Measurements from ENCODE around the gene MAN1A1. TPM values are rescaled to one million over a fixed set of nuclear protein-coding genes. Genes with fewer than 3 reads are reported as not detected.

Gene MAN1A1
- total RNA-seq, 1 donor from 2014 or later = 43.6 TPM

- no peak for DNase-seq (ENCODE audit: low read depth in 2 of 2)
These were observed 3.1 kb downstream of the MAN1A1 start for GRCh38 chr6:119346450-119346849.

- DNase-seq (ENCODE audit: low read depth in 2 of 2) = no peak
These were observed 4.4 kb downstream of the MAN1A1 start for GRCh38 chr6:119345114-119345513.

- no peak for DNase-seq (ENCODE audit: low read depth in 2 of 2)
These were observed 5.3 kb downstream of the MAN1A1 start for GRCh38 chr6:119344306-119344705.

DNA sequence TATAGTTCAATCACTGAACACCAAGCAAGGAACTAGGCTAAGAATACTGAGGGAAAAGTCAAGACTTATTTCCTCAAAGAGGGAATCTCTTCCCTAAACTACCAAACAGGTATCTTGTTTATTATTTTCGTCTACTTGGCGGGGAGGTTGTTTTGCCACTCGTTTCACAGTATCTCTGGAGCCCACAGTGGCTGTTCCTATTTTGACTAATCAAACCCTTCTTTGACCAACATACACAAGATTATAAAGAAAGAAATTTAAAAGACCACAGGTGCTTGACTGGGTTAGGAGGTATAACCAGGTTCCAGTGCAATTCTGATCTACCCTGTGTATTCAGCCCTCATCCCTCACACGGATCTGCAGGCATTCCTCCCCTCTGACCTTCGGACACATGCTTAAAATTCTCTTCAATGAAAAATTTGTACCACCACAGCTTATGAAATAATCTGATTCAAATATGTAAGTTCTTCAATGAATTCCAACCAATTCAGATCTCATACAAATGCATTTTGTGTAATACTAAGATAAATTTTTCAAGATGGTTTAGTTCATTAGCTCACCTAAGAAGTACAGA lies 5.9 kb downstream of the MAN1A1 start:
- DNase-seq (ENCODE audit: low read depth in 2 of 2) = no peak

GRCh38 chr6:119343167-119343566 lies 6.4 kb downstream of the MAN1A1 start:
- DNase-seq (ENCODE audit: low read depth in 2 of 2) = no peak

GRCh38 chr6:119342430-119342829 lies 7.1 kb downstream of the MAN1A1 start:
- DNase-seq (ENCODE audit: low read depth in 2 of 2) = no peak

GRCh38 chr6:119340796-119341487 lies 8.6 kb downstream of the MAN1A1 start:
- DNase-seq (ENCODE audit: low read depth in 2 of 2) = no peak

DNA sequence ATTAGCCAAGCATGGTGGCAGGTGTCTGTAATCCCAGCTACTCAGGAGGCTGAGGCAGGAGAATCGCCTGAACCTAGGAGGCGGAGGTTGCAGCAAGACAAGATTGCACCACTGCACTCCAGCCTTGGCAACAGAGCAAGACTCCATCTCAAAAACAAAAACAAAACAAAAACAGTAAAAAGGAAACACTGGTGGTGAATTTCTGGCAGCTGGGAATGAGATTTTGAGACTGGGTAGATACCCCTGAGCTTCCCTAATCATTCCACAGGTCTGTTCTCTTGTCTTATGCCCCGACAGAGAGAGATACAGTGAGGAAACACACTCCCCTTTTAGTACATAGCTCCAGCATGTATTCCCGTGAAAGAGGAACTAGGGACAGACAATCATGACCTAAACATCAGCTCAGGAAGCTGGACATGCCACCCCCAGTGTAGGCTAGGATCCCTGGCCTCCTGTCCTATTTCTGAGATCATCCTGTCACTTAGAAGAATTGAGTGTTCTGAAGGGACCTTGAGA lies 9.6 kb downstream of the MAN1A1 start:
- DNase-seq (ENCODE audit: low read depth in 2 of 2) = no peak

GRCh38 chr6:119337762-119338161 lies 11.8 kb downstream of the MAN1A1 start:
- no peak for DNase-seq (ENCODE audit: low read depth in 2 of 2)

DNA sequence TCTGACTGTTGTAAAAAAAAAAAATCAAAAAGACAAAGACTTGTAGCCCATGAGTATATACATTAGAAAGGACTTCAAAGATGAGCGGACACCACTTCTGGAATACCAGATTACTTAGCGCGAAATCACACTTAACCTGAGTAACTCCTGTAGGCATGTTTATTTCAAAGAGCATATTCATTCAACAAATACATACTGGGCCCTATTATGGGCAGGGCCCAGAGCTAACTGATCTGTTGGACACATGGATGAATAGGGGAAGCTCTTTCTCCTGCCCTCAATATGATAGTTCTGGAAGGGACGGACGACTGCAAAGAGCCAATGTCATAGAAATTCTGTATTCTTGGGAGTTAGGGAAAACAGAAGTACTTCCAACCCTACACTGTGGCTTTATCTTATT lies 12.3 kb downstream of the MAN1A1 start:
- DNase-seq (ENCODE audit: low read depth in 2 of 2) = no peak

- DNase-seq (ENCODE audit: low read depth in 2 of 2) = peak; percentile 81 to 84
These were observed 14.9 kb downstream of the MAN1A1 start for GRCh38 chr6:119334535-119335264.

DNA sequence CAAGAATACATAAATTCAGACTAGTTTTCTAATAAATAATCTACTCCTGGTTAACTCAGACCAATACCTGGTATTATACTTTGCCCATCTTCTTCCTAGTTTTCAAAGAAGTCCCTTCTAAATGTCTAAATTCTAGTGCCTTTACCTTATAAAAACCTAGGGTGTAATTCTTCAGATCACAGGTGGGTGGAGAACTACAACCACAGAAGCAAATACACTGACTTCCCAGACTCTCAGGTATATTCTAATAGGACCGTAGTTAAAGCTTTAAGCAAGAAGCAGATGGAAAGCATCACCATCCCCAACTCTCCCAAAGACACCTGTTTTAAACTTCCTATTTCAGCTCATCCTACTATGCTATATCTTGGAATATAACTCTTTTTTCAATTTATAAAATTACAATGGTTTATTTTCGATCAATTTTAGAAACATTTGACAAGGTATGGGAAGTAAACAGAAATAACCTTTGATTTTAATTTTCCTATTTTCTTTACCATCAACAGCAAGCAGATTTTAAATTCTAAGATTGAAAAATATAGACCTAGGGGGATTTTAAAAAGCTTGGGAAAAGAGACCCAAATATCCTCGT lies 15.8 kb downstream of the MAN1A1 start:
- DNase-seq (ENCODE audit: low read depth in 2 of 2) = peak in 1 of 2 donors; percentile 28

GRCh38 chr6:119333063-119333609 lies 16.4 kb downstream of the MAN1A1 start:
- DNase-seq (ENCODE audit: low read depth in 2 of 2) = no peak

- no peak for DNase-seq (ENCODE audit: low read depth in 2 of 2)
These were observed 17.8 kb downstream of the MAN1A1 start for GRCh38 chr6:119331663-119332286.

- no peak for DNase-seq (ENCODE audit: low read depth in 2 of 2)
These were observed 18.9 kb downstream of the MAN1A1 start for GRCh38 chr6:119330520-119331113.

DNA sequence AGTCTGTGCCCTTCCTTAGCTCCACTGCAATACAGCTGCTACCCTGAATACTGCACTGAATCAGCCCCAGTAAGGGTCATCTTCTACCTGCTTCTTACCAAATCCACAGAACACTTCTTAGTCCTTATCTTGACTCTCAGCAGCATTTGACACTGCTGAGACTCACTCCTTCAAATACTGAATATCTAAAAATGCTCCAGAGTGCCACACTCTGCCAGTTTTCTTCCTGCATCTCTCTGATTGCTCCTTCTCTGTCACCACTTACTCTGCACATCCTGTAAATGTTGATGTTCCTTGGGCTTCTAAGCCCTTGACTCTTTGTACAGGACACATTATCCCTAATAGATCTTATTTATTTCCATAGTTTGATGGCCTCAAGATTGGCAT lies 19.8 kb downstream of the MAN1A1 start:
- DNase-seq (ENCODE audit: low read depth in 2 of 2) = no peak

- DNase-seq (ENCODE audit: low read depth in 2 of 2) = no peak
These were observed 20.4 kb downstream of the MAN1A1 start for GRCh38 chr6:119328892-119329793.

DNA sequence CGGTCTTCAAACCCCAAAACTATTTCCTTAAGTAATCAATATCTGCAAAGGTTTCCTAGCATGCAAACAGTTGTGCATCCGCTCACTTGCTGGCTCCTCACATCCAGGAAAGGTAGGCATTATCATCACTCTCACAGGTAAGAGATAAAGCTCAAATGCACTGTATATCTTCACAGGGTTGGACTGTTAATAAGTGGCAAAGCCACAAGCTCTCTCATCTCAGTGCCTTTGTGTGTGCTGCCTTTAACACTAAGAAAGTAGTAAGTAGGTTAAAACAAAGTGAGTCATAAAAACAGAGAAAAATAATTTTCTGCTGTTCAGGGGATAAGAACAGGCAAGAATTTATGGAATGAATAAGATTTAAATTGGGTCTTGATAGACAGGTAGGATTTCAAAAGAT lies 21.3 kb downstream of the MAN1A1 start:
- DNase-seq (ENCODE audit: low read depth in 2 of 2) = no peak

GRCh38 chr6:119327810-119328209 lies 21.8 kb downstream of the MAN1A1 start:
- no peak for DNase-seq (ENCODE audit: low read depth in 2 of 2)
